GM12878 (cell line): ENCODE measurements around the gene ATF7. TPM values are rescaled to one million over a fixed set of nuclear protein-coding genes. Genes with fewer than 3 reads are reported as not detected.

Experiments used
- ATAC-seq: fragments of 200-7000 bp; cut with Tn5 transposase; 3 replicates; pipeline ENCODE4 v1.9.1; 2020; ENCODE audit warnings: mild to moderate bottlenecking, moderate library complexity
- BruUV-seq: library from RNA; stranded (reverse); fragments of 400-500 nt; replicated peaks from 2 replicates; lab custom pipeline; 2021; lab: Mats Ljungman, UMichigan
- CTCF ChIA-PET: fragments of 300-600 bp; sonication (Branson Sonifier 250); formaldehyde crosslinking; extraction: SDS; loops from one replicate; lab custom pipeline; 2021; ENCODE audit warnings: inconsistent platforms; lab: Yijun Ruan, JAX
- POLR2A ChIA-PET: fragments of 350-600 bp; formaldehyde crosslinking; extraction: SDS; loops from one replicate; lab custom pipeline; 2021; ENCODE audit warnings: inconsistent platforms; lab: Charles Lee
- RAD21 ChIA-PET: fragments of 300-600 bp; sonication (Branson Sonifier 250); formaldehyde crosslinking; loops from one replicate; lab custom pipeline; 2023; ENCODE audit warnings: antibody characterized with exemption; ENCODE audit not compliant: unreplicated experiment; lab: Charles Lee
- SMC1A ChIA-PET: fragments of 300-600 bp; sonication (Branson Sonifier 250); formaldehyde crosslinking; loops from one replicate; lab custom pipeline; 2023; ENCODE audit not compliant: unreplicated experiment, uncharacterized antibody; lab: Charles Lee
- DNase-seq: peaks from one replicate; pipeline ENCODE4 v3.0.0-alpha.2; 2011; ENCODE audit warnings: low read depth, low spot score
- FAIRE-seq: peaks from 3 replicates; lab custom pipeline; 2011; peaks lifted over from hg19 to GRCh38; lab: Jason Lieb, UNC
- H2AFZ ChIP-seq: 2 replicates; pipeline ENCODE4 v1.6.0; 2011; ENCODE audit warnings: low read depth, low read length, control low read depth; ENCODE audit not compliant: control insufficient read depth
- H3K27ac ChIP-seq: 2 replicates; pipeline ENCODE4 v1.5.1; 2011; ENCODE audit warnings: control low read depth; ENCODE audit not compliant: control insufficient read depth, insufficient read depth
- H3K27me3 ChIP-seq, 2 experiments: replicated peaks in 1 of 2; 2 replicates each; pipeline versions ENCODE4 v1.6.0 to v1.6.1; 2011; ENCODE audit warnings: low read length in 1 of 2; ENCODE audit not compliant: control insufficient read depth in 2 of 2, insufficient read depth in 2 of 2
- H3K36me3 ChIP-seq, 2 experiments: 2 replicates each; pipeline ENCODE4 v1.5.1; 2011; ENCODE audit warnings: low read length in 1 of 2; ENCODE audit not compliant: control insufficient read depth in 2 of 2, insufficient read depth in 2 of 2
- H3K4me1 ChIP-seq: 2 replicates; pipeline ENCODE4 v1.6.1; 2011; ENCODE audit warnings: mild to moderate bottlenecking, low read length, moderate library complexity, mixed read lengths; ENCODE audit not compliant: control insufficient read depth, insufficient read depth
- H3K4me2 ChIP-seq: 2 replicates; pipeline ENCODE4 v1.6.0; 2011; ENCODE audit warnings: control low read depth; ENCODE audit not compliant: control insufficient read depth, insufficient read depth
- H3K4me3 ChIP-seq: fragments of 200-600 bp; sonication (generic); 2 replicates; pipeline ENCODE4 v1.5.1; 2016
- H3K79me2 ChIP-seq: 2 replicates; pipeline ENCODE4 v1.6.0; 2011; ENCODE audit warnings: low read length; ENCODE audit not compliant: control insufficient read depth, insufficient read depth
- H3K9ac ChIP-seq: 2 replicates; pipeline ENCODE4 v1.8.0; 2011; ENCODE audit warnings: low read length, control low read depth, mixed read lengths; ENCODE audit not compliant: control insufficient read depth, insufficient read depth
- H3K9me3 ChIP-seq: replicated peaks from 3 replicates; pipeline ENCODE4 v1.5.1; 2011; ENCODE audit warnings: mild to moderate bottlenecking, low read length; ENCODE audit not compliant: control insufficient read depth, insufficient read depth
- H4K20me1 ChIP-seq: 2 replicates; pipeline ENCODE4 v1.6.0; 2011; ENCODE audit not compliant: control insufficient read depth, insufficient read depth
- ATF2 ChIP-seq: IDR thresholded peaks from 2 replicates; pipeline ENCODE4 v1.6.1; 2012; ENCODE audit warnings: low read length, inconsistent platforms
- ATF7 ChIP-seq: fragments of 450-650 bp; IDR thresholded peaks from 2 replicates; pipeline ENCODE4 v1.6.1; 2016; ENCODE audit warnings: low read depth, mild to moderate bottlenecking
- CHD1 ChIP-seq: IDR thresholded peaks from 2 replicates; pipeline ENCODE4 v1.6.1; 2012; ENCODE audit warnings: low read depth, low read length, improper control_type of control experiment
- IRF3 ChIP-seq: fragments of 450-650 bp; IDR thresholded peaks from 2 replicates; pipeline ENCODE4 v1.6.1; 2014; ENCODE audit warnings: mild to moderate bottlenecking
- JUNB ChIP-seq: IDR thresholded peaks from 2 replicates; pipeline ENCODE4 v1.6.1; 2016; ENCODE audit warnings: antibody characterized with exemption, mild to moderate bottlenecking
- KAT2A ChIP-seq: conservative IDR thresholded peaks from 2 replicates; pipeline ENCODE4 v1.6.1; 2011; ENCODE audit warnings: low read depth, low read length; ENCODE audit not compliant: control insufficient read depth
- MAX ChIP-seq: IDR thresholded peaks from 2 replicates; pipeline ENCODE4 v1.6.1; 2012; ENCODE audit warnings: low read depth, low read length, improper control_type of control experiment
- MEF2A ChIP-seq: IDR thresholded peaks from 2 replicates; pipeline ENCODE4 v1.6.1; 2011; ENCODE audit warnings: low read depth, mild to moderate bottlenecking, low read length, moderate library complexity; ENCODE audit not compliant: insufficient read depth
- MLLT1 ChIP-seq: fragments of 450-650 bp; IDR thresholded peaks from 2 replicates; pipeline ENCODE4 v1.6.1; 2016; ENCODE audit warnings: mild to moderate bottlenecking
- MTA2 ChIP-seq: fragments of 450-650 bp; IDR thresholded peaks from 2 replicates; pipeline ENCODE4 v1.6.1; 2016; ENCODE audit warnings: low read depth, mild to moderate bottlenecking, moderate library complexity
- PAX5 ChIP-seq: IDR thresholded peaks from 2 replicates; pipeline ENCODE4 v1.6.1; 2011; ENCODE audit warnings: low read depth, low read length, borderline replicate concordance
- POLR2AphosphoS2 ChIP-seq: IDR thresholded peaks from 2 replicates; pipeline ENCODE4 v1.6.1; 2011; ENCODE audit warnings: low read depth, mild to moderate bottlenecking, low read length, improper control_type of control experiment, moderate library complexity
- RCOR1 ChIP-seq: conservative IDR thresholded peaks from 2 replicates; pipeline ENCODE4 v1.6.1; 2012; ENCODE audit warnings: low read depth, low read length, improper control_type of control experiment
- RUNX3 ChIP-seq: IDR thresholded peaks from 2 replicates; pipeline ENCODE4 v1.6.1; 2012; ENCODE audit warnings: low read length, inconsistent platforms
- SRF ChIP-seq, 2 experiments: IDR thresholded peaks; 2 replicates each; pipeline ENCODE4 v1.6.1; 2011; ENCODE audit warnings: low read depth in 2 of 2, low read length in 2 of 2, mild to moderate bottlenecking in 1 of 2, moderate library complexity in 1 of 2
- TARDBP ChIP-seq: IDR thresholded peaks from 2 replicates; pipeline ENCODE4 v1.6.1; 2016; ENCODE audit warnings: borderline replicate concordance
- TCF7 ChIP-seq: IDR thresholded peaks from 2 replicates; pipeline ENCODE4 v1.6.1; 2014; ENCODE audit warnings: antibody characterized with exemption, borderline replicate concordance
- USF1 ChIP-seq: IDR thresholded peaks from 2 replicates; pipeline ENCODE4 v1.6.1; 2011; ENCODE audit warnings: borderline replicate concordance, low read depth, mild to moderate bottlenecking, moderate library complexity, mixed read lengths, low read length; ENCODE audit not compliant: insufficient read depth; ENCODE audit errors: extremely low read length
- WGBS: methylation state at CpG from one replicate; pipeline ENCODE4 v1.1.6; 2016; ENCODE audit warnings: low lambda C conversion rate; ENCODE audit not compliant: insufficient replicate concordance, insufficient coverage; ENCODE audit errors: missing lambda C conversion rate; 5-methylcytosine and 5-hydroxymethylcytosine counted together
- in situ Hi-C: fragments of 300-500 bp; cut with MboI; formaldehyde crosslinking; loops from 9 replicates; pipeline ENCODE4 v1.14.3; 2018; ENCODE audit warnings: mixed read lengths
- intact Hi-C: fragments of 100-400 bp; cut with micrococcal nuclease; formaldehyde crosslinking; loops from one replicate; pipeline ENCODE4 v1.14.2; 2022; ENCODE audit not compliant: unreplicated experiment
- polyA plus RNA-seq, 11 experiments: library from polyadenylated mRNA; depleted of rRNA in 4 of 11; unstranded in 6 of 11; stranded (reverse) in 5 of 11; fragments of >200 nt; fragmentation: Nextera tagmentation in 4 of 11; fragmentation: Illumina TruSeq in 1 of 11; extraction: Ambion mirVana in 4 of 11; extraction: Trizol in 1 of 11; gene quantifications; 1 replicate in 1 of 11; 2 replicates in 10 of 11; pipeline versions ENCODE4 v1.2.1 to v1.2.3, GENCODE V29; 2011 to 2016; ENCODE audit warnings: inconsistent platforms in 2 of 11, missing spikeins in 2 of 11, low read depth in 1 of 11
- total RNA-seq, 4 experiments: library from RNA; depleted of rRNA in 3 of 4; stranded (reverse); fragments of >200 nt in 3 of 4; fragmentation: Illumina TruSeq in 1 of 4; extraction: Trizol in 1 of 4; gene quantifications; 2 replicates each; pipeline versions ENCODE4 v1.2.1 to v1.2.3, GENCODE V29; 2013 to 2021

ATF7 gene
- total and polyA plus RNA-seq, 10 of the 15 experiments (the other 5 are each of a cell fraction or from before 2014, with no cell fraction given), result 9.1 to 30.7 (median 21.8) TPM

- no peak for TF ChIP-seq SRF (IDR thresholded peaks at IDR 0.05; ENCODE audit: low read depth in 2 of 2, low read length in 2 of 2)
- TF ChIP-seq, all 136 proteins: peak for 0
Observed at GRCh38 chr12:53613821-53614220, 12.4 kb downstream of the ATF7 start (continued).

- Histone ChIP-seq H2AFZ (no peak overlapping the region), H3K4me3 (no peak overlapping the region), H3K36me3 (no peaks in the 10 kb centered on the region; a peak in 1 of 4 replicates), H3K9me3 (no peaks in the 10 kb centered on the region), H3K4me2 (no peak overlapping the region), H4K20me1 (no peaks in the 10 kb centered on the region), H3K27ac (no peak overlapping the region), H3K4me1 (peaks cover 23% of the 10 kb centered on the region), H3K27me3 (no peaks in the 10 kb centered on the region), H3K79me2 (peaks cover 25% of the 10 kb centered on the region), H3K9ac (no peak overlapping the region)
- DNase-seq (no peak), ATAC-seq (peak; percentile 69), FAIRE-seq (no peak)
- in situ Hi-C loops (no loop called here), intact Hi-C loops (no loop called here)
- ChIA-PET POLR2A (interaction anchor here (1.0 to 5.8 kb wide), 4 partner anchors 11 to 22 kb away, joined by 3 to 51 read pairs (median 8); partner anchors contain the start of gene ATF7), SMC1A (interaction anchor here (0.6 to 4.6 kb wide), 8 partner anchors 11 to 460 kb away, joined by 3 to 52 read pairs (median 4); partner anchors contain the start of genes ATF7 and ATP5MC2), CTCF (interaction anchor here (0.6 to 3.3 kb wide), 7 partner anchors 11 to 144 kb away, joined by 3 to 18 read pairs (median 5); partner anchors contain the start of gene ATP5MC2), RAD21 (interaction anchor here (0.8 to 2.8 kb wide), 5 partner anchors 10 to 63 kb away, joined by 3 to 14 read pairs (median 4); partner anchors contain the start of gene ATP5MC2)
- WGBS, result 96% methylated on average over 2 of the region's 2 CpGs
- no TSS peak for BruUV-seq
- peak; percentile 90 for TF ChIP-seq ATF7
- 0 out of 2 replicates have a peak, but pooled peaks have one; percentile 15 for TF ChIP-seq MTA2
- no peak for TF ChIP-seq USF1
- TF ChIP-seq CHD1, result no peak
- no peak for TF ChIP-seq TARDBP
- no peak for TF ChIP-seq PAX5
- TF ChIP-seq IRF3, result no peak
- TF ChIP-seq MAX, result no peak
- TF ChIP-seq MLLT1, result no peak
- TF ChIP-seq RCOR1, result no peak
- TF ChIP-seq TCF7, result peak; percentile 51; the same call in 1 of the 2 replicates
- 0 out of 2 replicates have a peak, but pooled peaks have one; percentile 34 for TF ChIP-seq MEF2A
- TF ChIP-seq JUNB, result 0 out of 2 replicates have a peak, but pooled peaks have one; percentile 14
- TF ChIP-seq RUNX3, result peak; percentile 79; the same call in 1 of the 2 replicates
- no peak for TF ChIP-seq POLR2AphosphoS2
- no peak for TF ChIP-seq KAT2A
- peak; percentile 76 for TF ChIP-seq ATF2
Observed at GRCh38 chr12:53612978-53613377, 13.2 kb downstream of the ATF7 start.
